ENCODE measurements around the gene NKTR.

Gene NKTR

DNA sequence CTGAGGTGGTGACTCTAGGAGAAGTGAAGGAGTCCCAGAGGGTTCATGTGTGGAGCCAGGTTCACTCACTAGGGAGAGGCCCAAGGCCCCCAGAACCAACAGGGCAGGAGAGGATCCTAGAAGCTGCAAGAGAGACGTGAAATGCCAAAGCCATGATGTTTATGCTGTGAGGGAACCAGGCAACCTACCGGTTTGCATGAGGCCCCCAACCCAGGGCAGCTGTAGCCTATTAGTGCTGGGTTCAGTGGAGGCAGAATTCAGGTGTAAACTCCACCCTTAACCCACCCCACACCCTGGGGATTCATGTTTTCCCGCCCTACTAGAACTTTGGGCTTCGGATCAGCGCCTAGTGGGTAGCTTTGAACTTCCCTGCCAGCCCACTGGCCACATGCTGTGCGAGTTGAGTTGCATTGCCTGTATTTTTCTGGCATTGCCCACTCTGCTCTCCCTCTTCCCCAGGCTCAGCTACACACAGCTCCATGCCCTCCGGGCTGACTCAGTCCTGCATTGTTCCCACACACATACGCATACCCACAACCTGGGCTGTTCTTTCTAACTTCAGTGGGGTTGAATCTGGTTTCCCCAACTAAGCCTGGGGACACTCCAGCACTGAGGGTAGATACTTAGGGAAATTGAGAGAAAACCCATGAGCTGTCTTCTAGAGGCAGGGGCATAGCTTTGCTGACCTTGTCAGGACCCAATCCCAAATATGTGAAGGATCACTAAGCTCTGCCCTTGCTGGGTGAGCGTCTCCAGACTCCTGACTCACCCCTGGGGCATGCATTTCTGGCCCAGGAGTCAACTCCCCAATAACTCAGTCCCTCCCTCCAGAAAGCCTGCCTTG, 51.0 kb downstream of the NKTR start:
- DNase-seq, result no peak

DNA sequence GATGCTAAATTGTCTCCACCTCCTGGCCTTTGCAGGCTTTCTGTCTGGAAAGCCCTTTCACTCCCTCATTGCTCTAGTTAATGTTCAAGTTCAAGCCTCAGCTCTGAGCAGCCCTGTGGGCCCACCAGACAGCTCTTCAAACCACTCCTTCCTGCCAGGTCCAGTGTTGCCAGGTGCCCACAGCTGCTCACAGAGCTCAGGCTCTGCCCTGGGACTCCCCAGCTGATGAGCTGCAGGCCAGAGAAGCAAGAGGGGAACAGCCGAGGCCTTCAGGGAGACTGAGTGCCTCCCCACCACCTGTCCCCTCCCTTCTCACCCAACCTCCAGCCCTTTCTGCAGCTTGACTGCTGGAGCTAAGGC, 51.7 kb downstream of the NKTR start:
- DNase-seq, result no peak

DNA sequence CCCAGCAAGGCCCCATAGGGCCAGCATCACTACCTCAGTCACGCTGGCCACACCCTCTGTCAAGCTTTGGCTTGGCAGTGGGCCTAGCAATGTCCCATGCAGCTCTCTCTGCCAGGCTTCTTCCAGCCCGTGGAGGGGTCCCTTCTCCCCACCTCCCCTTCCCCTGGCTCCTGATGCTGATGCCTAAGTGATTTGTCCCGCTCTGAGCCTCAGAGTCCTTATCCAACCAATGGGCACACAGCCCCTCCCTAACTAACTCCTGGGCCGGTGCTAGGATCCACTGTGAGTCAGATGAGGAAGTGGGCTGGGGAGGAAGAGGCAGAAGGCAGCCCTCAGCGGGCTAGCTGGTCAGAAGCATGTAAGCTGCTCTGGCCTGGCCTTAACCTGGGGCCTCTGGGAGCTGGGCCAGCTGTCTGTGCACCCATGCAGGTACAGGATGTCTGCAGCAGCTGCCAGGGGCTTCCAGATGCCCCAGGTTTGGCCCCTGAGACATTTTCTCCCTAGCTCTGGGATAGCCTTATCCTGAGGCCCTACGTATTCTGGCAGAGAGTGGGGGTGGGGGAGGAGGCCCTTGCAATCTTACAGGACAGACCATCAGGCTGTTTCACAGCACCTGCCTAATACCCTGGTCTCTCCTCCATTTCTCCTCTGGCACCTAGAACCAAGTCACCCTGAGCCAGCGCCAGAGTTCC, 52.3 kb downstream of the NKTR start:
- peak; percentile 71 for DNase-seq

DNA sequence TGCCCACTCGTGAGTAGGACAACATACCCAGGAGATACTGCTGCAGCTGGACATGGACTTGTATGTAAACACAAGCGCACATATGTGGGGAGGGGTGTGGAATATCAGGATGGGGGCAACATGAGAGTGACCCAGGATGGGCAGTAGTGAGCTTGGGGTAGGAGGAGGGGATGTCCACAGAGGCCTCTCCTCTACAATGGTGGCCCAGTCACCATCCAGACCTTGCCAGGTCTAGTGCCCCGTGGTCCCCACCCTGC, 52.7 kb downstream of the NKTR start:
- DNase-seq, result no peak

DNA sequence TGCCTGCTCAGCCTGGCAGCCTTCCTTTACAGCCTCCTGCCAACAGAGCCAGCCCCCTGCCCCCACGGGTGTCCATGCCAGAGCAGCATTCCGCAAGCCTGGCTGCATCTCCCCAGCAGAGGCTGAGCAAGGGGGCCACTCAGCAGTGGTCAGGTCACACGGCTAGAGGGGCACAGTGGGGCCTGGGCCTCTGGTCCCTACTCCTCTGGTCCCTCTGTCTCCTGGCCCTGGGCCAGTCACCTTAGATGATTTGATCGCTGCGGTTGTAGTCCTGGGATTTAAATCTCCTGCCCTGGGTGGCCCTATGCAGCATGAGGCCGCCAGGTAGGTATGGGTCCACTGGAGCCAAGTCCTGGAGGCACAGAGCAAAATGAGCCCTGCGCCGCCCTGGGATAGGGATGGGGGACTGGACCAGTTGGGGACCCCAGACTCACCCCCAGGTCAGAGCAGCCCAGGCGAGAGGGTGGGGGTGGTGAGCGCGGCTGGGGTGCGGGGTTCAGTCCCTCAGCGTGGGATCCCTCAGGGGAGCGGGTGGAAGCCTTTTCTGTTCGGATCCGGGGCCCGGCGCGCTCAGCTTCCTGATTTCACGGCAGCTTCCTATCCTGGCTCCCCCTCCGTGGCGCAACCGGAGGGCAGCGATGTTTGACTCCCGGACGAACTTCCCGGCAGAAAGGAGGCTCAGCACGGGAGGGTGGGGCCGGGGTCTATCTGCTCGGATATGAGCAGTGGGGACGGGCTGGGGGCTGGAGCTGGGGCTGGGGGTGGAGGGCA, 53.3 kb downstream of the NKTR start, which contains the start of gene ZBTB47:
ZBTB47 (plus strand) TSS at position 138 of the 771 bp plus-strand sequence. CDS start 4,659 bp downstream, outside the sequence.
- no peak for DNase-seq

GRCh38 chr3:42654331-42655201, 54.1 kb downstream of the NKTR start:
- peak; percentile 29 for DNase-seq

DNA sequence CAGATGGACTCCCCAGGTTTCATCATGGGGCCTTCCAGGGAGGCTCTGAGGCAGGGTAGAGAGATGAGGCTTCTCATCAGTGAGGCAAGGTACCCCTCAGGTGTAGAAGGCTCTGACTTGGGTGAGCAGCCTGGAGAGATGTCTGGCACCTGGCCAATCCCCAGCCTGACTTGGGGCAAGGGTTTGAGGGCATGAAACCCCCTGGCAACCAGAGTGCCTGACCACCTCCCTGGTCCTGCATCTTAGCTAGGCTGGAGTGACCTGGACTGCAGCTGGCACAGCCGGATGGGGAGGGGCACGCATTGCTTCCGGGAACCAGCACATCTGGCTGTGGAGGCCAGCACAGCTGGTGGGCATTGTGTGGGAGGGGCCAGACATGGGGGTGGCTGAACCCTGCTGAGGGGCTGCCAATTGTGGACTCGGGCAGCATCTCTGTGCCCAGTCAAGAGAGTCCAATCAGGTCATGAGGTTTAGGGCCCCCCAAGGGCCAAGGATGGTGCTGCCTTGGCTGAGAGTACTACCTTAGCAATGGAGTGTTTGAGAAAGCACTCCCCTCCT, 54.9 kb downstream of the NKTR start:
- no peak for DNase-seq

DNA sequence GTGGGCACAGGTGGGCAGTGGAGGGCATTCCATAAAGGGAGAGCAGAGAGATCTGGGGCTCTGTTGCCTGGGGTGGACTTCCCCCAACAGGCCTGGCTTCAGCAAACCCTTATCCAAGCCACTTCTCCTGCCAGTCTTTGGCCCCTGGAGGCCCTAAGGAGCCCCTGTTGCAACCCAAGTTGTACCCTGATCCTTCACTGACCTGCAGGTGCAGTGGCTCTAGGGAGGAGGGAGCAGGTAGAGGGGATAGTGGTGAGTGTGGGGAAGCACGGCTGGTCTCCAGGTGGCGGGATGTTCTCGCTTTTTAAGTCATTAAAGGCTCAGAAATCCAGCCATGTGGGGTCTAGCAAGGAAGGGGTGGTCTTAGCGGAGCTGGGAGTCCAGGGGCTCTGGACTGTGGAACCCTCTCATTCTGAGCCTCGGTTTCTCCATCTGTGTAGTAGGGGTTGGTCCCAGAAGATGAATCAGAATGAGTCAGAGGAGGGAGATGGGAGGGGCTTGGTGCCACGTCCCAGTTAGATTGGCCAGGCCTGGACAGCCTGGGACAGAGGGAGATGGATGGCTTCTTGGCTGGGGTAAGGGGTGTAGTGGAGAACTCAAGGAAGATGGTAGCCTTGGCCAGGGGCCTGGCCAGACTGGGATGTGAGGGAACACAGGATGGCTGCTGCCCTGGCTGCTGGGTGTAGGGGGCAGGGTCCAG, 55.6 kb downstream of the NKTR start:
- no peak for DNase-seq

GRCh38 chr3:42656680-42657610, 56.5 kb downstream of the NKTR start:
- no peak for DNase-seq

DNA sequence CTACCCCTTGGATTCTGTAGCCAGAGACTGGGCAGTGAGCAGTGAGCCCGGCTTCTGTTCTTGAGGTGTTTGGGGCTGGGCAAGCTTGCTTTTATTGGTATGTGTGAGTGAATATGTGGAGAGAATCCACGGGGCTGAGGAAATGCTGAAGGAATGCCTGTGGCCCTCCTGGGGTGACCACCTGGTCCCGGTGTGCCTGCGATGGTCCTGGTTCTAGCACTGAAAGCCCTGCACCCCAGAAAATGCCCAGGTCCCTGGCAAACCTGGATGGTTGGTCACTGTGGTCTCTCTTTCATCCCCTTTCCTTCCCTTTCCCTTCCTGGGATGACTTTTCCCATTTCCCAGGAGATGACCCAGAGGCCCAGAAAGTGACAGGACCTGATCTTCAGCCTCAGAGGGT, 57.2 kb downstream of the NKTR start:
- DNase-seq, result no peak

GRCh38 chr3:42658091-42658770, 57.7 kb downstream of the NKTR start:
- no peak for DNase-seq

DNA sequence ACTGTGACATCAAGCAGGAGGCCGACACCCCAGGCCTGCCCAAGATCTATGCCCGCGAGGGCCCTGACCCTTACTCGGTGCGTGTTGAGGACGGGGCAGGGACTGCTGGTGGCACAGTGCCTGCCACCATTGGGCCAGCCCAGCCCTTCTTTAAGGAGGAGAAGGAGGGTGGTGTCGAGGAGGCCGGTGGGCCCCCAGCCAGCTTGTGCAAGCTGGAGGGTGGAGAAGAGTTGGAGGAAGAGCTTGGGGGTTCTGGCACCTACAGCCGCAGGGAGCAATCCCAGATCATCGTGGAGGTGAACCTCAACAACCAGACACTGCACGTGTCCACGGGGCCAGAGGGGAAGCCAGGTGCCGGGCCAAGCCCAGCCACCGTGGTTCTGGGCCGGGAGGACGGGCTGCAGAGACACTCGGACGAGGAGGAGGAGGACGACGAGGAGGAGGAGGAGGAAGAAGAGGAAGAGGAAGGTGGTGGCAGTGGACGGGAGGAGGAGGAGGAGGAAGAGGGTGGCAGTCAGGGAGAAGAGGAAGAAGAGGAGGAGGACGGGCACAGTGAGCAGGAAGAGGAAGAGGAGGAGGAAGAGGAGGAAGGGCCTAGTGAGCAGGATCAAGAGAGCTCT, 58.4 kb downstream of the NKTR start:
- DNase-seq, result no peak

DNA sequence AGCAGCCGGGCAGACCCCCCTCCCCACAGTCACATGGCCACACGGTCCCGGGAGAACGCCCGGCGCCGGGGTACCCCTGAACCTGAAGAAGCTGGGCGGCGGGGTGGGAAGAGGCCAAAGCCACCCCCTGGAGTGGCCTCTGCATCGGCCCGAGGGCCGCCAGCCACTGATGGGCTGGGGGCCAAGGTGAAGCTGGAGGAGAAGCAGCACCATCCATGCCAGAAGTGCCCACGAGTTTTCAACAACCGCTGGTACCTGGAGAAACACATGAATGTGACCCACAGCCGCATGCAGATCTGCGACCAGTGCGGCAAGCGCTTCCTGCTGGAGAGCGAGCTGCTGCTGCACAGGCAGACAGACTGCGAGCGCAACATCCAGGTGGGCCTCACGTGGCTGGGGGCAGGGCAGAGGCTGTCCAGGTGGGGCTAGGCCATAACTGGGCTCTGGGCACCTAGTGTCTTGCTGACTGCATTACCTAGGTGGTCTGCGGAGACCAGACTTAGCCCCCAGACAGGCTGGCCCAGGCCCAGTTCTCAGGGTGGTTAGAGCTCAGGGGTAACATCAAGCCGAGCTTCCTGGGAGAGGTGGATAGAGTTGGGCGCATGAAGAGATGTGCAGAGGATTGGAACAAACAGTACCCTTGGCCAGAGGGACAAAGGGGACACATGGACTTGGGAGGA, 59.1 kb downstream of the NKTR start:
- DNase-seq, result no peak

DNA sequence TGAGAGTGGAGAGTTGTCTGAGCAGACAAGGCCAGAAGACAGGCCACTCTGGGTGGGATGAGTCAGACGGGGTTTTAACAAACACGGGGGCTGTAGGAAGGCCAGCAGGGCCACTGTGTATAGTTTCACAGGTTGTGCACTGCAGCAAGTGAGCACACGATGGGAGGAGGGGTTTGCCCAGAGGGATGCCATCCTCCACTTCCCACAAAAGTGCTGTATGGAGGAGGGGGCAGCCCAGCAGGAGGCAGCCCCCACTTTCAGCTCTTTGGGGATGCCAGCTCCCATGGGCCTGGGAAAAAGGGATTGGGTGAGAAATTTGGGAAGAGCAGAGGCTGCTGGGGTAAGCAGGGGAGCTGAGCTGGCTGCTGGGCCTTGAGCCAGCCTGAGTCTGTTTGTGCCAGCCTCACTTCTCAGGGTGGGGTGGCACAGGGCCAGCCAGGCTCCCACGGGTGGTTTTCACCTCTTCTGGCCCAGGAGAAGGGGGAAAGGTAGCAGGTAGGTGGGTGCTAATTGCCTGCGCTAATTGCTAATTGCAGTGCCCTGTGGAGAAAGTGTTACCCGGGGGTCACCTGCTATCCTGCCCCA, 59.7 kb downstream of the NKTR start:
- no peak for DNase-seq

DNA sequence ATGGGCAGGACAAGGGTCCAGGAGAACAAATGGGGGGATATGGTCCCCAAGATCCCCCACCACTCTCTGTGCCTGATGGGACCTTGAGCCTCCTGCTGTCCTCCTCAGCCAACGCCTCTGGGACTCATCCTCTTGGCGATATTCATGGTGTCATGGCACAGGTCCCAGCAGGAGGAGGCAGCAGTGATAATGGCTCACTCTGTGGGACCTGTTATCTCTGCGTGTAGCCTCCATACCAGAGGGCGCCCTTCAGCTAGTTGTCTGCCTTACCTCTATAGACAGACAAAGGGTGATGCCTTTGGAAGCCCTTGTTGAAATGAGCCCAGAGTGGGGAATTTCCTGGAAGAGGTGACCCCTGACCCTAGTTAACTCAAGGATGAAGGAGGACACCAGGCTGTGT, 60.4 kb downstream of the NKTR start:
- DNase-seq, result no peak

GRCh38 chr3:42661593-42662022, 61.1 kb downstream of the NKTR start:
- DNase-seq, result no peak

DNA sequence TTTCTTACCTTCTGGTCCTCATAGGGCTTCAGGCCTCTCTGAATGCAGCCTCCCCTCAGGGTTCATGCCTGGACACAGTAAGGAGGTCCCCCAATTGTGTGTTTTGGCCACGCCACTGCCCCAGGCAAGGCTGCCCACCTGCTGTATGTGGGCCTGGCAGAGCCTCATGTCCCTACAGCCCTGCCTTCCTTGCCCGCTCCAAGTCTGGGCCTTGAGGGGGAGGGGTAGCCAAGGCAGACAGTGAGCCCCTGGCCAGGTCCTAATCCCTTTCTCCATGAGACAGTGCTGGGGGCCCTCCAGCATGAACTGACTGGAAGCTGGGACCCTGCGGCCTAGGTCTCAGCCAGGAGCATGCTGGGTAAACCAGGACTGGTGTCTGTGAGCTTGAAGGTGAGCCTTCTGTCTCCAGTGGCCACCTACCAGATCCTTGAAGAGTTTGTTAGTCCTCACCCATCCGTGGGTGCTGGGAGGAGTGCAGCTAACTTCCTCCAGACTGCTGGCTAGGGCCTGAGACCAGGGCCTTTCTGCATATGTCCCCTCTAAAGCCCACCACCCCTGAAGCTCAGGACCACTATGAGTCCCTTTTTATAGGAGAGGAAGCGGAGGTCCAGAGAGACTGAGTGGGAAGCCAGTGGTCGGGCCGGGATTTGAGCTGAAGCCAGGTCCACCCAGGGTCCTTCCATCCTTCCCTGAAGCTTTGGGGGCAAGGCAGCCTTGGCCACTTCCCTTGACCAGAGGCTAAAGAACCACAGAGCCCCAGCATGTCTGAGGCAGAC, 61.7 kb downstream of the NKTR start:
- no peak for DNase-seq

All from GDM1 (cell line).